HEK293T (cell line): Measurements from ENCODE around the gene PMIS2.

ENCODE experiments used
- BHLHE40 ChIP-seq: fragments of 450-650 bp; IDR thresholded peaks from 2 replicates; pipeline ENCODE4 v1.6.1; 2016; ENCODE audit warnings: mild to moderate bottlenecking, moderate library complexity, borderline replicate concordance
- FOXA1 ChIP-seq: fragments of 450-650 bp; IDR thresholded peaks from 2 replicates; pipeline ENCODE4 v1.6.1; 2016; ENCODE audit warnings: mild to moderate bottlenecking
- FOXK2 ChIP-seq: fragments of 450-650 bp; IDR thresholded peaks from 2 replicates; pipeline ENCODE4 v1.6.1; 2016; ENCODE audit warnings: mild to moderate bottlenecking
- FOXM1 ChIP-seq: fragments of 450-650 bp; IDR thresholded peaks from 2 replicates; pipeline ENCODE4 v1.6.1; 2017; ENCODE audit warnings: mild to moderate bottlenecking, borderline replicate concordance
- LEF1 ChIP-seq: fragments of 450-650 bp; IDR thresholded peaks from 2 replicates; pipeline ENCODE4 v1.6.1; 2017; ENCODE audit warnings: mild to moderate bottlenecking, borderline replicate concordance
- SUZ12 ChIP-seq: fragments of 450-650 bp; IDR thresholded peaks from 2 replicates; pipeline ENCODE4 v1.6.1; 2016; ENCODE audit warnings: mild to moderate bottlenecking
- TARDBP ChIP-seq: fragments of 450-650 bp; IDR thresholded peaks from 2 replicates; pipeline ENCODE4 v1.6.1; 2016

DNA sequence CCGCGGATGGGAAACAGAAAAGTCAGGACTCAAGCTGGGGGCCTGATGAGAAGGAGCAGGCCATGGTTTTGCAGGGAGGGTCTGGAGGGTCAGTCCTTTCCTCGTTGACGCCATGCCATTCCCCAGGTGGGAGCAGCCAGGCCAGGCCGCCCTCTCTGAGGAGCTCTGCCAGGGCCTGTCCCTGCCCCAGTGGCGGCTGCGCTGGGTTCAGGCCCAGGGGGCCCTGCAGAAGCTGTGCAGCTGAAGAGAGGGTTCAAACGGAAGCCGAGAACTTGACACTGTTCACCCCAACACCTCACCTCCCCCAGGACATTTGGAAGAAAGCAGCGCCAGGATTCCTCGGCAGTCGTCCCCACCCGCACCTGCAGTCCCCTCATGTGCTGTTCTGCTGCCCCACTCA, 36.8 kb downstream of the PMIS2 start:
- TF ChIP-seq FOXA1 (no peak), SUZ12 (no peak), FOXM1 (no peak), LEF1 (no peak), FOXK2 (no peak), BHLHE40 (no peak), TARDBP (no peak)
